Endometrial microvascular endothelial cells (primary cell): Measurements from ENCODE around the gene NELL2. TPM values are rescaled to one million over a fixed set of nuclear protein-coding genes. Genes with fewer than 3 reads are reported as not detected.

Source experiments
- in situ Hi-C: cut with HindIII; loops from 2 replicates; pipeline ENCODE4 v1.10.0; 2017; ENCODE audit warnings: low sequenced_read_pairs, low pct_unique_long_range_greater_than_20kb; ENCODE audit errors: inconsistent ontology term
- total RNA-seq: library from RNA; depleted of rRNA; stranded (reverse); fragments of >200 nt; gene quantifications from one replicate; pipeline ENCODE4 v1.2.3, GENCODE V29; 2015; ENCODE audit errors: inconsistent ontology term

The NELL2 gene
- total RNA-seq, 1 donor from 2014 or later = 16.3 TPM

DNA sequence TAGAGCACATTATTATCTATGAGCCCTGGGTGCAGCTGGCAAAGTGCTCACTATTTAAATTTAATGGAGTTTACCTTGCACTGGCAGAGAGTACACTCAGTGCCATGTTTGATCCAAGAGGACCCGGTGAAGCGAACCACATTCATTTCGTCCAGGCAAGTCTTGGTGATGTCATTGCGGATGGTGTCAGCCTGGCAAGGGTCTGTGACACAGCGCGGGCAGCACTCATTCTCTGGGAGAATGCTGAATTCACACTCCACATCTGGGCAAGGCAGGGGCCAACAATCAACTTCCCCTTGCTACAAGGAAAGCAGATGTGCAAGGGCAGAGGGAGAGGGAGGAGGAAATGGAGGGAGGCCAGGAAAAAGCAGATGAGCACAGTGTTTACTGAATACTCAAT lies 356.2 kb downstream of the NELL2 start:
- in situ Hi-C loops = no loop called here

DNA sequence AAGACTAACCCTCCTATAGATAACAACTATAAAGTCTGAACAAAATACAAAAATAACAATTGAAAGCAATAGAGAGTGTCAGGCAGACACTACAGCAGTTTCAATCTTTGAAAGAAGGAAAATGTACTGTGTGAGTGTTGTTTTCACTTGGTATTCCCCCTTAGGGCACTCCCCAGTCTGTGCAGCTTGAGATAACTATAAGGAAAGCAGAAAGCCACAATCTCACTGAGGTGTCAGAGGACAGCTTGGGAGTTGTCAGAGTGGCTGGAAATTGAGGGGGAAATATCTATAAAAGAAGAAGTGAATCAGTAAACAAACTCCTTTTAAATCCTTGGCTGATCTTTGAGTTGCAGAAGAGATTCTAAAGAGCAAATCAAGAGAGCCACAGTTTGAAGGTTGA lies 364.8 kb downstream of the NELL2 start:
- in situ Hi-C loops = no loop called here

DNA sequence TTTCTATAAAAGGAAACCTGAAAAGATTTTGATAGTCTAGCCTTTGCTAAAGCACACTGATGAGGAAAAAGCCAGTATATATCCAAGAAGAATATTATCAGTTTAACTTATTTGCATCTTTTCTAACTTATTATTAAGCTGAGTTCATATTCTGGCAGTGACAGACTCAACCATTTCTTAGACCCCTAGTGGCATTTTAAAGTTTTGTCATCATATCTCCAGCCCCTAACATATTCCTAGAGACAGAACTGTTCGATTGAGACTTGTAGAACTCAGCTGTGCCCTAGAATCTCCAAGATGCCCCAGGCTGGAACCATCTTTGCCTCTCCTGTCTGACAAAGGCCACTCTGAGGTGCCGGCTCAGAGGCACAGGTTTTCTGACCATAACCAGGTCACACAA lies 365.6 kb downstream of the NELL2 start:
- in situ Hi-C loops = no loop called here

DNA sequence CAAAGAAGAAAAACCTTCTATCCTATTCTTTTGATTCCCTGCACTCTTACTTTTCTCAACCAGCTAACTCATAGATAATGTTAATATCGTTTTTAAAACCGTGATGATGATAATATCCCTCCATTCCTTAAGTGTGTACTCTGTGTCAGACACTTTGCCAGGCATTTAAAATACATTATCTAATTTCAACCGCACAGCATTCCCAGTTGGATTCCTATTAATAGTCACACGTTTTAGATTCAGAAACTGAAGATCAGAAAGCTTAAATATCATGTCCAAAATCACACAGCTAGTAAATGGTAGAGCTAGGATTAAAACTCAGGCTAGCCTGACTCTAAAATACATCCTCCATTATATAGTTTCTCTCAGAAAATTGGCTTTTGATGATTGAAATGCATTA lies 366.0 kb downstream of the NELL2 start:
- in situ Hi-C loops = no loop called here

DNA sequence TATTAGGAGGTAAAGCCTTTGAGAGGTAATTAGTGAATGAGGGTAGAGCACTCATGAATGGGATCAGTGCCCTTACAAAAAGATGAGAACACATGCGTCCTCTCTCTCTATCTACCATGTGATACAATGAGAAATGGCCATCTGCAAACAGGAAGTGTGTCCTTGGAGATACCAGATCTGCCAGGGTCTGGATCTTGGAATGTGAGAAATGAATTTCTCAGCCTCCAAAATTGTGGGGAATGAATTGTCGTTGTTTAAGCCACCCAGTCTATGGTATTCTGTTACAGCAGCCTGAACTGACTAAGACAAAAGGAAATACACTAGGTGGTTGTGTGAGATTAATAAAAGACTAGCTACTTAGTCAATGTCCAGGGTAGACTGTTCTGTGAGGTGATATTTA lies 366.6 kb downstream of the NELL2 start:
- in situ Hi-C loops = no loop called here

DNA sequence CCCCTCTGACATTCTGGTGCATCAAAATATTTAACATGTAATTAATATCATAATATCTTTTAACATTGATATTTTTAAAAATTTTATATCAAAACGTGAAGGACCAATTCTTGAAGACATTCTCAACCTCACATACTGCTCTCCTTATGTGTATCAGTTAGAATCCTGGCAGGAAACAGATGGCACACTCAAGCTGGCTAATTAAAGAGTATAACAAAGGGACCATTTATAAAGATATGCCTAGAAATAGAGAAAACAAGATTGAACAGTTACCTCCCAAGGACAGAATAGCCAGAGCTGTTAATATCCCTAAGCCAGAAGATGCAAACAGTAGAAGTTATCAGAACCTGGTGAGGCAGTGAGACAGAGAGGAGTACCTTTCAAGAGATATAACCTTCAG lies 368.7 kb downstream of the NELL2 start:
- in situ Hi-C loops = no loop called here

DNA sequence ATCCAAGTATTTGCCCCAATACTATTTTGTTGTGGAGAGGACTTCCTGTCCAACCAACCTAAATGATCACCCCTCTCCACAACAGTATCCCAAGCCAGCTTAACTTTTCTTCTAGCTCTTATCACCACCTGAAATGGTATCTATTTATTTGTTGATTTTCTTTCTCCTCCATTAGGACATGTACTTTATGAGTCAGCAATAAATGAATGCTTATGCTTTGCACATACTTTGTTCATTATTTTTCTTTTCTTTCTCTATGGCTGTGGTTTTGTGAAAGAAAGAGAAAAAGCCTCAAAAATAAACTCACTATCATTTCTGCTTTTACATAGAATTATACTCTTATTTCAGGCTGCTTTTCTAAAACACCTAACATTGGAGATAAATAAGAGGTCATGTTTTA lies 371.3 kb downstream of the NELL2 start:
- in situ Hi-C loops = no loop called here

DNA sequence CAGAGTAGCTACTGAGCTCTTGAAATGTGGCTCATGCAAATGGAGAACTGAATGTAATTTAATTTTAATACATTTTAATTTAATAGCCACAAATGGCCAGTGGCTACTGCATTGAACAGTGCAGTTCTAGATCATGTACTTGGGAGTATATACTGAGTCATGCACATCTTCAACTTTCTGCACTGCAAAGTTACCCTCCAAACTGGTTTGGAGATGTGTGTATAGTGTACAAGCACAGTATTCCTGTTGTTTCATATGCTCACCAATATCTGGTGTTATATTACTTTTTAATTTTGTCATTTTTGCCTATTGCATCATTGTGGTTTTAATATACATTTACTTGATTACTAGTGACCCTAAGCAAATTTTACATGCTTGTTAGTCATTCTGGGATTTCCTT lies 372.8 kb downstream of the NELL2 start:
- in situ Hi-C loops = no loop called here

DNA sequence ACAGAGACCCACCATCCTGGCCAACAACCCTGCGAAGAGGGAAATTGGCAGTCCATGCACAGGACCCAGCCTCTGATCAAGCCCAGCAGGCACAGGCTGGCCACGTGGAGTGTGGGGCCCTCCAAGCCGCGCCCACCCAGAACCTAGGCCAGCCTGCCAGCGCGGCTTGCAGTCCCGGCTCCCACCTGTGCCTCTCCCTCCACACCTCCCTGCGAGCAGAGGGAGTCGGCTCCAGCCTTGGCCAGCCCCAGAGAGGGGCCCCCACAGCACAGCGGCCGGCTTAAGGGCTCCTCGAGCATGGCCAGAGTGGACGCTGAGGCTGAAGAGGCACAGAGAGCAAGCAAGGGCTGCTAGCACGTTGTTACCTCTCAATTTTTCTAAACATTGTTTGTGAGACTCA lies 373.4 kb downstream of the NELL2 start:
- in situ Hi-C loops = no loop called here

DNA sequence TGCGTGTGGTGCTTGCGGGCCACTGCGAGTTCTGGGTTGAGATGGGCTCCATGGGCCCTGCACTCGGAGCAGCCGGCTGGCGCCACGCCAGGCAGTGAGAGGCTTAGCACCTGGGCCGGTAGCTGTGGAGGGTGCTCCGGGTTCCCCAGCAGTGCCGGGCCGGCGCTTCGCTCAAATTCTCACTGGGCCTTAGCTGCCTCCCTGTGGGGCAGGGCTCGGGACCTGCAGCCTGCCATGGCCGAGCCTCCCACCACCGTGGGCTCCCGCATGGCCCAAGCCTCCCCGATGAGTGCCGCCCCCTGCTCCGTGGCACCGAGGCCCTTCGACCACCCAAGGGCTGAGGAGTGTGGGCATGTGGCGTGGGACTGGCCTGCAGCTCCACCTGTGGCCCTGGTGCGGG lies 375.7 kb downstream of the NELL2 start:
- in situ Hi-C loops = no loop called here

DNA sequence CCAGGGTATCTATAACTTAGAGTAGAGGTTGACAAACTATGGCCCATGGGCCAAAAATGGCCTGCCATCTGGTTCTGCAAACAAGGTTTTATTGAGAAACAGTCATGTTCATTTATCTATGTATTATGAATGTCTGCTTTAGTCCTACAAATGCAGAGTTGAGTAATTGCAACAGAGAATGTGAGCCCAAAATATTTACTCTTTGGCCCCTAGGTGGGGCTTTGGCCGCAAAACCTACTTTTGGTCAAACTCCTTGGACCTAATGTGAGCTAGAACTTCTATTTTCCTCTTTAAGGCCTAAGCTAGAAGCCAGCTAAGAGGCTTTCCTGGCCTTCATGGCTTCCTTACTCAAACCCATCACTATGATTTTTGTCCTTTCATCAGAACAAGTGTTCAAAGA lies 379.1 kb downstream of the NELL2 start:
- in situ Hi-C loops = no loop called here

DNA sequence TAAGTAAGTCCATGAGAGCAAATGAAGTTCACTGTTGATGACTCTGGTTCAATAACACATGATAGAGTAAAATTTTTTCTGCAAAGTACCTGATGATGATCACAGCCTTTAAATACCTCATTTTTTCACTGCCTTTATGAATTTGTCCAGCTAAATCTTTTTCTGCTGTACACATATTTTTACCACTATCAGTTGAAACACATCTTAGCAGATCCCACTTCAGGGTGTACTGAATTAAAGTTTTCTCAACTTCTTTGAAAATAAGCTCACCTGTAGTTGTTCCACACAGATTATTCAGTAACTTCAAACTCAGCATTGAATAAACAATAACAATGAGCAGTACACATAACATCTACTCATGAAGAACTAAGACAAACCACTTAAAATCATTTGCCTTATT lies 385.9 kb downstream of the NELL2 start:
- in situ Hi-C loops = no loop called here

DNA sequence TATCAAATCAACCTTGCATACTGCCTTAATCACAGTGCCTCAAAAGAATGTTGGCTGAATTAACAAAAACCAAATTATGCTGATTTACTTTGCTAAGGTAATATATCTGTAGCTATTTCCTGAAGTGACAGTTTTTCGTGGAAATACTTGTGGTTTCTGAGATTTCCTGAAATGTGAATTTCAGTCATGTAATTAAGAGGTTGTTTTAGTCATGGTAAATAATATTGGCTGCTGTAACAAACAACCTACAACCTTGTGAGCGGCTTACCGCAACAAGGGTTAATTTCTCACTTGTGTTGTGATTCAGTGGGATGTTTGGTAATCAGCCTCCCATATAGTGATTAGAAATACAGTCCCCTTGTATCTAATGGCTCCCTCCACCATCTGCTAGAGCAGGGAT lies 387.9 kb downstream of the NELL2 start:
- in situ Hi-C loops = no loop called here

DNA sequence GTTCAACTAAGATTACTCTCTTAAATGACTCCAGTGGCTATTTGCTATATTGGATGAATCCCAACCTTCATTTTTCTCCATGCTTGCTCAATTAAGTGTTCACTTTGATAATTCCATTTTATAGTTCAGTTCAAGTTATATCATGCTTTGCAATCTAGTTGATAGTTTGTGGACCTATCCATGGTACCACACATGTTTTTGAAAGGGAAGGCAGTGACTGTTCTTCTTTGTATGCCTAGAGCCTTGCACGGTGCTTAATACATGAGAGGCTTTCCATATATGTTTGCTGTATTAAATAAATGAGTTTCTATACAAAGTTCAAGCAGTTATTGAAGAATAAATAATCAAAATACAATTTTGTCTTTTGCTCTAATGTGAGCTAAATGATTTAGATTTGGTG lies 391.3 kb downstream of the NELL2 start:
- in situ Hi-C loops = no loop called here

DNA sequence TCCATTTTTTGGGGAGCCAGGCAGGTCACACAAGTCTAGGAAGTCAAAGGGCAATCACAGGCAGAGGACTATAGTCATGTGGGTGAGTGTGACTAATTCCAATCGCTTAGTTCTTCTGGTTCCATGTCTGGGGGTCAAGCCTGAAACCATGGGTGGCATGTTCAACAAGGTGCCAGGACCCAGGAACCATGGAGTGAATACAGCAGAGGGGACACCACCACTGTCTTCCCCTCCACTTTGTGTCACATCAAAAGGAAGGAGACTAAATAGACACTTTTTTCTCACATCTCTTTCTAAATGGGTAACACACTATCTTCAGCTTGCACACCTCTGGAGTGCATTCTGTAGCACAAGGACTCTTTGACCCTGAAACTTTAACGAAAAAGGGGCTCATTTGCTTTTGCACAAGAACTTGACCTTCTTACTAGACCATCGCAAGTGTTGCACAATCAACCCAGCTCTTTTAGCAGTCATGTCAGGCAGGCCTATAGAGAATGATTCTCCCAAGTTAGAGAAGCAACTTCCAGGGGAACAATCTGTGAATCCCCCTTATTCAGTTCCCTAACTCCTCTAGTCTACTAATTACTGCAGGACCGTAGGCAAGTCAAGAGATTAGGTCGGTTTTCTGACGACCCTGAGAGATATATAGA lies 398.7 kb downstream of the NELL2 start:
- in situ Hi-C loops = no loop called here

DNA sequence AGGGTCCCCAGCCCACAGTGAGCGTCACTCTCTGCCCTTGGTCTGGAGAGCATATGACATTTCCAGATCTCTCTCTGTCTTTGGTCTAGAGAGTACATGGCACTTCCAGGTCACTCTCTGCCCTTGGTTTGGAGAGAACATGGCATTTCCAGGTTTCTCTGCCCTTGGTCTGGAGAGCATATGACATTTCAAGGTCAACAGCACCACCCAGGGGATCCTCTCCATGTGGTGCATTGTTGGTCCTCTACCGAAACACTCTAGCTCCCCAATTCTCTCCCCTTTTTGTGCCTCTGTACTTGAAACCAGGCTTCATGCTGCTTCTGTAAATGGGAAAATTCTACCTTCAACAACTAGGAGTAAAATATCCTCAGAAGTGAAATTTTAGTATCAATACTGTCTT lies 399.4 kb downstream of the NELL2 start:
- in situ Hi-C loops = no loop called here

DNA sequence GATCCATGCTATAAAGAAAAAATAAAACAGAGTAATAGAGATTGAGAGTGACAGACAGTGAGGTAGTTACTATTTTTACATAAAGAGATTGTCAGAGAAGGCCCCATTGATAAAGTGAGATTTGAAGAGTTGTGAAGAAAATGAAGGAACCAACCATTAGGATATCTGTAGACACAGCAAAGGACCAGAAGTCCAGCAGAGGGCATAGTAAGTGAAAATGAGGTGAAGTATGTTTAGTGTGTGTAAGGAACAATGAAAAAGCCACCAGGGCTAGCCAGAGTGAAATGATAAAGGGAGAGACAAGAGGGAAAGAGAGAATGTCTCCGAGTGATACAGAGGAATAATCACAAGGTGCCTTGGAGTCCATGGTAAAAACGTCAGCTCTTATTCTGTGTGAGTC lies 411.0 kb downstream of the NELL2 start:
- in situ Hi-C loops = no loop called here

DNA sequence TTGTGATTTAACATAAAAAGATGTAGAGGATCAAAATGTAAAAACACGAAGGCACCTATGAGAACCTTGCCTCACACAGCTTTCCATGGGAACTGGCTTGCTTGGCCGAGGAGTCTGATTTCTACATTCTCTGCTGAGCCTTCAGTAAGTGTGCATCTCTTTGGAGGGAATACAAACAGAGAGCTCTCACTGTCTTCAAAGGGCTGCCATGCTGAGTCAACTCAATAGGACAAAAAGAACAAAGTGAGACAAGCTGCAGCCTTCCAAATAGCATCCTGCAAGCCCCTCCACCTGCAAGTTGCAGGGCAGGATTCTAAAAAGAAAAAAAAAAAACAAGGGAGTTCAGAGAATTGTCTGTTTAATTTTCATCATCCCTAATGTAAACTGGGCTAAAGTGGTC lies 411.9 kb downstream of the NELL2 start:
- in situ Hi-C loops = no loop called here

DNA sequence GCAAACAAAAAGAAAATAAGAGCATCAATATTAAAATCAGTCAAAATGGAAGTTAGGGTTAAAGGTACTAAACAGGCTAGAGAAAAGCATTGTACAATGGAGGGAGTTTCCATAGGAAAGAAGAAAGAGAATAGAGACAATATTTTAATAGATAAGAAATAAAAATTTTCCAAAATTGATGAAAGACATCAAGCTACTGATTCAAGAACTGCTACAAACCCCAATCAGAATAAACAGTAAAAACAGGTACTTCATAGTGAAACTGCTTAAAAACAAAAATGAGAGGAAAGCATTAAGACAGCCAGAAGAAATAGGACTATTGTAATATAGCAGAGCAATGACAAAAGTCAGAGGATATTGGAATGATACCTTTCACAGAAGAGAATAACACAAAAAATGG lies 413.4 kb downstream of the NELL2 start:
- in situ Hi-C loops = no loop called here

DNA sequence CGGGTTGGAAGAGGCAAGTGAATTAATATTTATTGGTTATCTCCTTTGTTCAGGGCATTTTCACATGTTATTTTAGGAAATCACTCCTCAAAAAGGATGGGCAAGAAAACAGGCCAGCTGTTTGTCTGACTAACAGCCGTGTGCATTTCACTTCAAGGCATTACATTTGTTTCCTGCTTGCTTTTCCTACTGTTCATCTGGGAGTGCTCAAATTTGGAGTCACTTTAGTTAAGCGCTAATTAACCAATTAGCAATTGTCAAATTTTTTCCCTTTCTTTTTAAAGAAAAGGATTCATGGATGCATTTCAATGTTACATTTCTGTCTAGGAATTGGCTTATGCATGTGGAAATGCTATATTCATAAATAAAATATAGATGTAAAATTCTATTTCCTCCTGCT lies 415.9 kb downstream of the NELL2 start:
- in situ Hi-C loops = no loop called here

DNA sequence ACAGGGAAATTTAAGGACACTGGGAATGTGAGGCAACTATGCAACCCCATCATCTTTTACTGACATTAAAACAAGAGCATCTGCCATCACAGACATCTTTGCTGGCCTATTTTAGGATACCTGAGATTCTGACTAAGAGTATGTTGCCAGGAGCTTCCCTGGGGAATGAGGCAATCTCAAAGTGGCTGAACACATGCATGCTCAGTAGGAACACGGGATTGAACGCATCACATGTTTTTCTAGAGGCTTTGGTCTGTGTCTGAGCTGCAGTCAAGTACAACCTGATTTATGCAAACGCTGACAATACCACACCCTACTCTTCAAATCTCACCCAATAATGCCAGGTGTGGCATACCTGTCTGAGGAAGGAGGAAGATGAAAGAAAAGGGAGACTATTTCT lies 416.5 kb downstream of the NELL2 start:
- in situ Hi-C loops = no loop called here
